ENCODE measurements around the gene CCDC34.

DNA sequence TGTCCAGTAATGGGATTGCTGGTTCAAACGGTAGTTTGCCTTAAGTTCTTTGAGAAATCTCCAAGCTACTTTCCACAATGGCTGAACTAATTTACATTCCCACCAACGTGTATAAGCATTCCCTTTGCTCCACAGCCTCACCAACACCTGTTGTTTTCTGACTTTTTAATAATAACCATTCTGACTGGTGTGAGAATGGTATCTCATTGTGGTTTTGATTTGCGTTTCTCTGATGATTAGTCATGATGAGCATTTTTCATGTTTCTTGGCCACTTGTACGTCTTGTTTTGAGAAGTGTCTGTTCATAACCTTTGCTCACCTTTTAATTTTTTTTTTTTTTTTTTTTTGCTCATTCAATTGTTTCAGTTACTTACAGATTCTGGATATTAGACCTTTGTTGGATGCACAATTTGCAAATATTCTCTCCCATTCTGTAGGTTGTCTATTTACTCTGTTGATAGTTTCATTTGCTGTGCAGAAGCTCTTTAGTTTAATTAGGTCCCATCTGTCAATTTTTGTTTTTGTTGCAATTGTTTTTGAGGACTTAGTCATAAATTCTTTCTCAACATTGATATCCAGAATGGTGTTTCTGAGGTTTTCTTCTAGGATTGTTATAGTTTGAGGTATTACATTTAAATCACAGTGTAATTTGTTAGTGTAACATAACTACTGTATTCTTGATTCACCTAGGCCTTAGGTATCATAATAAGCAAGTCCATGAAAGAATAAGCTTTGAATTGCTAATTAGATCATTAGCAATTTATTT, 33.0 kb downstream of the CCDC34 start:
- TF ChIP-seq CTCF (conservative IDR thresholded peaks at IDR 0.05 in 1 of 2, IDR thresholded peaks at IDR 0.05 in 1 of 2; ENCODE audit: extremely low read depth in 1 of 2, insufficient read depth in 1 of 2, low read depth in 1 of 2, low read length in 2 of 2) (no peak), EZH2 (IDR thresholded peaks at IDR 0.05; ENCODE audit: borderline replicate concordance, low read length) (no peak)

Measured in mammary epithelial cell (primary cell).